ENCODE measurements around the gene SGIP1.

GRCh38 chr1:66523562-66523961 is 10.4 kb upstream of the SGIP1 start:
- TF ChIP-seq EZH2 (IDR thresholded peaks at IDR 0.05; ENCODE audit: borderline replicate concordance, low read length), result no peak
- no peak for TF ChIP-seq CTCF (IDR thresholded peaks at IDR 0.05; ENCODE audit: low read length)
